Hepatocyte (in vitro differentiated cells): ENCODE data around the gene PIK3C2B.

Experiments
- CTCF ChIP-seq: fragments of 200-600 bp; sonication (generic); IDR thresholded peaks from 2 replicates; pipeline ENCODE4 v1.5.1; 2016; ENCODE audit warnings: antibody characterized with exemption, mild to moderate bottlenecking; ENCODE audit not compliant: poor library complexity
- EZH2 ChIP-seq: fragments of 200-600 bp; sonication (generic); IDR thresholded peaks from 2 replicates; pipeline ENCODE4 v1.6.1; 2016; ENCODE audit warnings: antibody characterized with exemption, mild to moderate bottlenecking, borderline replicate concordance
- EZH2phosphoT487 ChIP-seq: fragments of 200-600 bp; sonication (generic); IDR thresholded peaks from one replicate; pipeline ENCODE4 v1.6.1; 2018; ENCODE audit warnings: antibody characterized with exemption, mild to moderate bottlenecking, low read depth, moderate library complexity; ENCODE audit not compliant: unreplicated experiment, severe bottlenecking

GRCh38 chr1:204468206-204468605 is 26.4 kb downstream of the PIK3C2B start:
- TF ChIP-seq CTCF (no peak), EZH2 (no peak), EZH2phosphoT487 (no peak)
